Spinal cord (tissue), 10 donors: ENCODE results near the gene VPS9D1. TPM values are rescaled to one million over a fixed set of nuclear protein-coding genes. Genes with fewer than 3 reads are reported as not detected.
A peak's percentile ranks its signal among the peaks of the same experiment; 100 is the strongest.
"Not testable (repeated sequence)": the region's sequence is repeated elsewhere in the genome, so short reads cannot be mapped to it uniquely, and the experiment has no call there.

Experiments used
- DNase-seq, 6 donors: peaks; one replicate each; pipeline versions ENCODE4 v3.0.0 to v3.0.0-alpha.2; 2013 to 2015; ENCODE audit warnings: low spot score in 6 of 6, low read depth in 4 of 6
- H3K27ac ChIP-seq: one replicate; pipeline ENCODE4 v1.5.1; 2013; ENCODE audit warnings: low read depth, low read length, control low read depth
- H3K27me3 ChIP-seq: one replicate; pipeline ENCODE4 v1.6.1; 2013; ENCODE audit warnings: low read length; ENCODE audit not compliant: control insufficient read depth, insufficient read depth
- H3K36me3 ChIP-seq: one replicate; pipeline ENCODE4 v1.6.1; 2013; ENCODE audit warnings: low read length; ENCODE audit not compliant: control insufficient read depth, insufficient read depth
- H3K4me1 ChIP-seq: one replicate; pipeline ENCODE4 v1.6.1; 2013; ENCODE audit warnings: low read length; ENCODE audit not compliant: control insufficient read depth, insufficient read depth
- H3K4me3 ChIP-seq: one replicate; pipeline ENCODE4 v1.5.1; 2013; ENCODE audit warnings: low read depth, low read length, control low read depth
- H3K9me3 ChIP-seq: one replicate; pipeline ENCODE4 v1.6.1; 2013; ENCODE audit warnings: low read length; ENCODE audit not compliant: control insufficient read depth, insufficient read depth
- WGBS: methylation state at CpG from one replicate; pipeline ENCODE4 v1.1.5; 2013; ENCODE audit warnings: missing lambda C conversion rate; ENCODE audit not compliant: insufficient coverage; 5-methylcytosine and 5-hydroxymethylcytosine counted together
- polyA plus RNA-seq, 2 donors: library from polyadenylated mRNA; unstranded; fragments of 120-200 nt; gene quantifications; one replicate each; pipeline ENCODE4 v1.2.1, GENCODE V29; 2013; ENCODE audit not compliant: insufficient read length in 2 of 2
- total RNA-seq, 2 donors: library from RNA; depleted of rRNA in 1 of 2; stranded (reverse); fragments of 120-200 nt in 1 of 2; fragments of >200 nt in 1 of 2; gene quantifications; one replicate each; pipeline versions ENCODE4 v1.2.3 to v1.2.4, GENCODE V29; 2013 to 2014
- donor health status: healthy.

VPS9D1 gene
- total and polyA plus RNA-seq, 4 donors = 9.4 to 49.7 (median 26.5) TPM

DNA sequence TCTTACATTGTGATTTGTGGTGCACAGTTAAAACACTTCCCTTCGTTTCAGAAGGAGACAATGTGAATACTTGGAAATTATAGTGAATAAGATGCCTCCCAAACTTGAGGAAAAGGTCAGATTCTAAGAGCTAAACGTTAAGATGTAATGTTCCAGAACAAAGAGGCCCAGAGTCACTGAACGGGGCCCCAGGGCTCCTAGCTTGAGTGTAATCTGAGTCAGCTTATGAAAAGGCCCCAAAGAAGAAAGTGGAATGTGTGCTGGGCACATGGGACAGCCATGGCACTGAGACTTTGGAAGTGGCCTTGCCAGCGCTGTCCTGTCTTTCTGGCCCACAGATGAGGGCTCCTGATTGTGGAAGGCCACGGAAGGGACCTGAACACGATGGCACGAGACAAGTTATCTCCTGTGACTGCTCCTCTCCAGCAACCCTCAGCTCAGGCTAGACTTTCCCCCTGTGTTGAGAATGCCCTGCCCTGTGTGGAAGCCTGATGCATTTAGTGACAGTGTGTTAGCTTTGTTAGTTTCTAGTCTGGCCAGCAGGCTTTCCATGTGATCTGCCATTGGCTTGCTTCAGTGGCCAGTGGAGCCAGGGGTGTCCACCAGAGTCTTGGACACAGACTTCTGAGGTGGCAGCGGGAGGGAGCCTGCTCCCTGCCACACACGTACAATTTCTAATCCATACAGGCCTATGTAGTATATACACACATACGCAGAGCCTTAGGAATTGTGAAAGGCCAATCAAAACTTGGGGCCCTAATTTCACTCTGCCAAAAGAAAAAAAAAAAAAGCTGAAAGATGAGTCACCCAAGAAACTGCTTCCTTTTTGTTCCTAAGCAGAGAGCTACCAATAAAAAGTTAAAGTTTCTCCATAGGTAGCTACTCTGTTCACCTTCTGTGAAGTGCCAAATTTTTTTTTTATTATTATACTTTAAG lies 49.9 kb downstream of the VPS9D1 start:
- H3K4me1 ChIP-seq = no peaks in the 10 kb centered on the region
- WGBS = 82% methylated on average over 7 of the region's 10 CpGs
- H3K27me3 ChIP-seq = no peaks in the 10 kb centered on the region
- peaks cover 32% of the 10 kb centered on the region for H3K36me3 ChIP-seq
- no peaks in the 10 kb centered on the region for H3K9me3 ChIP-seq
- no peak for DNase-seq
- no peak overlapping the region for H3K4me3 ChIP-seq
- no peak overlapping the region for H3K27ac ChIP-seq

DNA sequence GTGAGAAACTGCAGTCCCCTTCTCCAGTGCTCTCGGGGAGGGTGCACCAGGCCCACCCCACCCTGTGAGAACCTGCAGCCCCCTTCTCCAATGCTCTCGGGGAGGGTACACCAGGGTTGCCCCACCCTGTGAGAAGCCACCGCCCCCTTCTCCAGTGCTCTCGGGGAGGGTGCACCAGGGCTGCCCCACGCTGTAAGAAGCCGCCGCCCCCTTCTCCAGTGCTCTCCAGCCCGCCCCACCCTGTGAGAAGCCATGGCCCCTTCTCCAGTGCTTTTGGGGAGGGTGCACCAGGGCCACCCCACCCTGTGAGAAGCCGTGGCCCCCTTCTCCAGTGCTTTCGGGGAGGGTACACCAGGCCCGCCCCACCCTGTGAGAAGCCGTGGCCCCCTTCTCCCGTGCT lies 50.9 kb downstream of the VPS9D1 start:
- no peak for DNase-seq
- H3K27ac ChIP-seq = no peak overlapping the region
- peaks cover 37% of the 10 kb centered on the region for H3K36me3 ChIP-seq
- WGBS = 87% methylated on average over 12 of the region's 13 CpGs
- H3K27me3 ChIP-seq = no peaks in the 10 kb centered on the region
- no peaks in the 10 kb centered on the region for H3K4me1 ChIP-seq
- H3K4me3 ChIP-seq = no peak overlapping the region
- no peaks in the 10 kb centered on the region for H3K9me3 ChIP-seq

DNA sequence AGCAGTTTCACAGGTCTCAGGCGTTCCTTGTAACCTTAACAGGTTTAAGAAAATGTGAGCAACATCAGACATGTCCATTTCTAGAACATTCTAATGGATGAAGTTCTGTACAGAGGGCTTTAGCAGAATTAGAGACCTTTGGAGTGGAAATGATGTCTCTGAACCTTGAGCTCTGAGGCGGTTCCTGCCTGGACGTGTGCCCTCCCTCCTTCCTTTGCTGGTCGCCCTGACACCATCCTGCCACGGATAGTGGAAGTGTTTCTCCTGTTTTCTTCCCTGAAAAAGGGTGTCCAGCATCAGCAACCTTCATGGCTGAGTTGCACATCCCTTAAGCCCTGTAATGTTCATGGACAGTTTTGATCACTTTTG lies 51.9 kb downstream of the VPS9D1 start:
- no peak for DNase-seq
- Histone ChIP-seq H3K9me3 (no peaks in the 10 kb centered on the region), H3K27ac (no peak overlapping the region), H3K4me1 (no peaks in the 10 kb centered on the region), H3K36me3 (peaks cover 42% of the 10 kb centered on the region), H3K4me3 (no peak overlapping the region), H3K27me3 (no peaks in the 10 kb centered on the region)
- 86% methylated on average over 4 of the region's 5 CpGs for WGBS

DNA sequence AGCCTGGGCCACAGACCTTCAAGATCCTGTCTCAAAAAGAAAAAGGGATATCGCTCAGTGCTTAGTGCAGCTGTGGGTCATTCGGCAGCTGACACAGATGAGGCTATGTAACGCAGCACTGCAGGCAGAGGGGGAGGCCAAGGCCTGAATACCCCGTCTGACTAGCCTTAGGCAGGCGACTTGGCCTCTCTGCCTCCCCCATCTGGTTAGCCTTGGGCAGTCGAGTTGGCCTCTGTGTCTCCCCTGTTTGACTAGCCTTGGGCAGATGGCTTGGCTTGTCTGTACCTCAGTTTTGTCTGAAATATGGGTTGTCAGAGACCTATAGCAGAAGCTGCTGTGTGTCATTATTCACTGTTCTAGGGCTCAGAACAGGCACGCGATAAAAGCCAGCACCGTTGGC lies 53.1 kb downstream of the VPS9D1 start:
- Histone ChIP-seq H3K9me3 (no peaks in the 10 kb centered on the region), H3K4me3 (no peak overlapping the region), H3K27me3 (no peaks in the 10 kb centered on the region), H3K27ac (no peak overlapping the region), H3K4me1 (no peaks in the 10 kb centered on the region), H3K36me3 (peaks cover 52% of the 10 kb centered on the region)
- DNase-seq = no peak
- 84% methylated on average over 9 of the region's 9 CpGs for WGBS

DNA sequence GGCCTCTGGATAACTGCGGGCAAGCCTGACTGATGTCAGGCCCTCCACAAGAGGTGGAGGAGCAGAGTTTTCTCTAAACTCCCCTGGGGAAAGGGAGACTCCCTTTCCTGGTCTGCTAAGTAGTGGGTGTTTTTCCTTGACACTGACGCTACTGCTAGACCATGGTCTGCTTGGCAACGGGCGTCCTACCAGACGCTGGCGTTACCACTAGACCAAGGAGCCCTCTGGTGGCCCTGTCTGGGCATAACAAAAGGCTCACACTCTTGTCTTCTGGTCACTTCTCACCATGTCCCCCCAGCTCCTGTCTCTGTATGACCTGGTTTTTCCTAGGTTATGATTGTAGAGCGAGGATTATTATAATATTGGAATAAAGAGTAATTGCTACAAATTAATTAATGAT lies 53.7 kb downstream of the VPS9D1 start:
- not testable (repeated sequence) for DNase-seq, H3K27ac ChIP-seq, H3K27me3 ChIP-seq, H3K4me1 ChIP-seq, H3K9me3 ChIP-seq, H3K4me3 ChIP-seq
- WGBS = 30% methylated on average over 2 of the region's 7 CpGs
- peaks cover 57% of the 10 kb centered on the region for H3K36me3 ChIP-seq

DNA sequence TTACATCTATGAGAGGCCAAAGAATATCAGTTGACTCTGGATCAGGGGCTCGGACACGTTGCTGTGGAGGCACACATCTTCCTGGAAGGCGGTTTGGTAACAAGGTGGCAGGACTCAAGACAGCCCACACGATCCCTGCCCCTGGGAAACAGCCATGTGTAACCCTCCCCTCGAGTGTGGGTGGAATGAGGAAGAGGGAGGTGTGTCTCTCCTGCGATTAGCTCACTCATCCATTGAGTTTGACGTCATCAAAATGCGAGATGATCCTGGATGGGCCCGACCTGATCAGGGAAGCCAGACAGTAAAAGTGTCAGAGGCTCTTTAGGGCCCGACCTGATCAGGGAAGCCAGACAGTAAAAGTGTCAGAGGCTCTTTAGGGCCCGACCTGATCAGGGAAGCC lies 56.5 kb downstream of the VPS9D1 start:
- DNase-seq, H3K27me3 ChIP-seq, H3K9me3 ChIP-seq, H3K27ac ChIP-seq, H3K4me3 ChIP-seq, H3K4me1 ChIP-seq: not testable (repeated sequence)
- peaks cover 58% of the 10 kb centered on the region for H3K36me3 ChIP-seq
- WGBS = 92% methylated on average over 7 of the region's 11 CpGs

DNA sequence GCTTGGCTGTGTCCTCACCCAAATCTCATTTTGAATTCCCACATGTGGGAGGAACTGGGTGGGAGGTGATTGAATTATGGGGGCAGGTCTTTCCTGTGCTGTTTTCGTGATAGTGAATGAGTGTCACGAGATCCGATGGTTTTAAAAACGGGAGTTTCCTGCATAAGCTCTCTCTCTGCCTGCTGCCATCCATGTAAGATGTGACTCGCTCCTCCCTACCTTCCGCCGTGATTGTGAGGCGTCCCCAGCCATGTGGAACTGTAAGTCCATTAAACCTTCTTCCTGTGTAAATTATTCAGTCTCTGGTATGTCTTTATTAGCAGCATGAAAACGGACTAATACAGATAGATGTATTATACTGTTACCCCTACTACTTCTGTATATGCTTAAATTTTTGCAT lies 59.5 kb downstream of the VPS9D1 start:
- Histone ChIP-seq H3K27ac (no peak overlapping the region), H3K4me3 (no peak overlapping the region), H3K9me3 (no peaks in the 10 kb centered on the region), H3K27me3 (no peaks in the 10 kb centered on the region), H3K36me3 (peaks cover 50% of the 10 kb centered on the region), H3K4me1 (peaks cover 25% of the 10 kb centered on the region)
- no peak for DNase-seq
- 100% methylated on average over 2 of the region's 9 CpGs for WGBS

DNA sequence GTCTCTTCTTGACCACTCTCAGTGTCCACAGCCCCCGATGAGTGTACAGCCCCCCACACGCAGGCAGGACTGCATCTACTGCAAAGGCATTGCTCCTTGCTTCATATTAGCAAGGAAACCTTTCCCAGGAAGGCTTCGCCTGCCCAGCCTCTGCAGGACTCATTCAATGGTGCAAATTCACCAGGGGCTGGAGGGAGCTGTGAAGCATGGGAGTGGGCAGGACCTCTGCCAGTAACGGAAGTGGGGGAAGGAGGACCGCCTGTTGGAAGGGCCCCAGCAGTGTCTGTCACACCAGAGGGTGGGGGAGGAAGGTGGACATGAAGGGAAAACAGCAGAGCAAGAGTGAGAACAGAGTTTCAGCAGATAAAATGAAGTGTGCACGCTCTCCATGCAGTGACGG lies 60.6 kb downstream of the VPS9D1 start:
- Histone ChIP-seq H3K9me3 (no peaks in the 10 kb centered on the region), H3K27ac (no peak overlapping the region), H3K27me3 (no peaks in the 10 kb centered on the region), H3K4me3 (no peak overlapping the region), H3K36me3 (peaks cover 53% of the 10 kb centered on the region), H3K4me1 (peaks cover 26% of the 10 kb centered on the region)
- 98% methylated on average over 7 of the region's 7 CpGs for WGBS
- DNase-seq = no peak

DNA sequence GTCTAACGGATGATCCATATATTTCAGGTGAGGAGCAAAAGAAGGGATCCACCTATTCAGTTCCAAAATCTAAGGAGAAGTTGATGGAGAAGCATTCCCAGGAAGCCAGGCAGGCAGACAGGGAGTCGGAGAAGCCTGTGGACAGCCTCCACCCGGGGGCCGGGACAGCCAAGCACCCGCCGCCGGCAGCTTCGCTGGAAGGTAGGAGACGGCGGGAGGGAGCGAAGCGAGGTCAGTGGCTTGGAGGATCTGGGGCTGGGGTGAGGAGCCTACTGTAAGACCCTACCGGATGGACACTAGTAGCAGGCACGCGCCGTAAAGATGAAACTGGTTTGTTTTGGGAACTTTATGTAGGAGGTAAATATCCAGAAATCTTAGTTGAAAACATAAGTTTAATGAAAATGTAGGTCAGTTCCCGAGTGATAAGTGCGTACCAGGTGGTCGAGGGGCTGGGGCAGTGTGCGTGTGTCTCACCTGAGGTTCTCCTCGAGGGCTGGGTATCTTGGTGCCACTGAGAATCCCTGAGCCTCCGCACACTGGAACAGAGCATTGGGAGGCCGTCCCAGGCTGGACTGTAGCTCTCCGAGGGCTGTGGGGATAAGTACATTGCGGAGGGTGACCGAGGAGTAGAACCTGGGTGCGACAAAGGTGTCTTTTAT lies 62.3 kb downstream of the VPS9D1 start:
- DNase-seq = peak in 1 of 6 donors; percentile 1

More for the DNA sequence above, 62.3 kb downstream of the VPS9D1 start:
- Histone ChIP-seq H3K4me1 (peaks cover 26% of the 10 kb centered on the region), H3K27me3 (no peaks in the 10 kb centered on the region), H3K4me3 (peak overlapping the region; percentile 72), H3K9me3 (no peaks in the 10 kb centered on the region), H3K27ac (no peak overlapping the region), H3K36me3 (peaks cover 46% of the 10 kb centered on the region)
- 17% methylated on average over 27 of the region's 27 CpGs for WGBS
